SK-N-SH (cell line): Measurements from ENCODE around the gene AWAT2. TPM values are rescaled to one million over a fixed set of nuclear protein-coding genes. Genes with fewer than 3 reads are reported as not detected.

Experiments used
- CTCF ChIA-PET: fragments of 300-600, 350-600 bp; formaldehyde crosslinking; extraction: SDS; loops from one replicate; lab custom pipeline; 2021; lab: Yijun Ruan, JAX
- POLR2A ChIA-PET: fragments of 350-600 bp; sonication (Branson Sonifier 250); formaldehyde crosslinking; extraction: SDS; loops from one replicate; lab custom pipeline; 2020; ENCODE audit warnings: antibody characterized with exemption, inconsistent platforms; lab: Yijun Ruan, JAX
- DNase-seq: peaks from one replicate; pipeline ENCODE4 v3.0.0; 2012
- H2AFZ ChIP-seq: fragments of 200-600 bp; sonication (generic); 2 replicates; pipeline ENCODE4 v1.8.1; 2016; ENCODE audit warnings: antibody characterized with exemption, mild to moderate bottlenecking, low read depth
- H3F3A ChIP-seq: fragments of 200-600 bp; sonication (generic); replicated peaks from 2 replicates; pipeline ENCODE3; 2016; ENCODE audit warnings: antibody characterized with exemption, mild to moderate bottlenecking; ENCODE audit not compliant: insufficient read depth
- H3K27ac ChIP-seq, 2 experiments: fragments of 200-500 bp in 1 of 2; fragments of 200-600 bp in 1 of 2; sonication (Bioruptor generic) in 1 of 2; sonication (generic), shearing (Covaris generic) in 1 of 2; 2 replicates each; pipeline versions ENCODE4 v1.5.1 to v1.6.1; 2014 to 2016; ENCODE audit warnings: low read depth in 2 of 2, inconsistent platforms in 1 of 2, low read length in 1 of 2, mild to moderate bottlenecking in 1 of 2, mixed read lengths in 1 of 2
- H3K27me3 ChIP-seq: fragments of 200-600 bp; sonication (generic), shearing (Covaris generic); 2 replicates; pipeline ENCODE4 v1.6.1; 2016; ENCODE audit warnings: mixed run types; ENCODE audit not compliant: insufficient read depth
- H3K36me3 ChIP-seq, 2 experiments: fragments of 200-500 bp in 1 of 2; fragments of 200-600 bp in 1 of 2; sonication (Bioruptor generic) in 1 of 2; sonication (generic) in 1 of 2; replicated peaks in 1 of 2; 2 replicates each; pipeline versions ENCODE3 to v1.5.1; 2014 to 2016; ENCODE audit warnings: low read length in 1 of 2, mild to moderate bottlenecking in 1 of 2; ENCODE audit not compliant: insufficient read depth in 2 of 2, control insufficient read depth in 1 of 2
- H3K4me1 ChIP-seq, 2 experiments: fragments of 200-500 bp in 1 of 2; fragments of 200-600 bp in 1 of 2; sonication (Bioruptor generic) in 1 of 2; sonication (generic), shearing (Covaris generic) in 1 of 2; 2 replicates each; pipeline versions ENCODE4 v1.5.1 to v1.6.1; 2014 to 2016; ENCODE audit warnings: low read depth in 1 of 2, low read length in 1 of 2, mixed run types in 1 of 2; ENCODE audit not compliant: insufficient read depth in 2 of 2, control insufficient read depth in 1 of 2
- H3K4me2 ChIP-seq: fragments of 200-600 bp; sonication (generic), shearing (Covaris generic); 2 replicates; pipeline ENCODE4 v1.6.1; 2017; ENCODE audit warnings: mixed run types
- H3K4me3 ChIP-seq, 2 experiments: fragments of 200-500 bp in 1 of 2; fragments of 200-600 bp in 1 of 2; sonication (Bioruptor generic) in 1 of 2; sonication (generic), shearing (Covaris generic) in 1 of 2; 2 replicates each; pipeline versions ENCODE4 v1.5.1 to v1.8.1; 2014 to 2016; ENCODE audit warnings: low read depth in 2 of 2, inconsistent platforms in 1 of 2, low read length in 1 of 2, mild to moderate bottlenecking in 1 of 2, mixed read lengths in 1 of 2, moderate library complexity in 1 of 2
- H3K79me2 ChIP-seq: fragments of 200-600 bp; sonication (generic); 2 replicates; pipeline ENCODE4 v1.8.1; 2017; ENCODE audit warnings: mild to moderate bottlenecking; ENCODE audit not compliant: insufficient read depth
- H3K9ac ChIP-seq: fragments of 200-600 bp; sonication (generic); 2 replicates; pipeline ENCODE4 v1.6.1; 2017; ENCODE audit warnings: mixed run types
- H3K9me2 ChIP-seq: fragments of 200-600 bp; sonication (generic); 2 replicates; pipeline ENCODE4 v1.6.1; 2017; ENCODE audit warnings: mixed run types
- H3K9me3 ChIP-seq: fragments of 200-600 bp; sonication (generic); 2 replicates; pipeline ENCODE4 v1.6.1; 2017; ENCODE audit warnings: mixed run types, mild to moderate bottlenecking, moderate library complexity
- H4K20me1 ChIP-seq: fragments of 200-600 bp; sonication (generic); 2 replicates; pipeline ENCODE4 v1.6.1; 2017; ENCODE audit warnings: mild to moderate bottlenecking, mixed run types; ENCODE audit not compliant: insufficient read depth
- CHD2 ChIP-seq: fragments of 150-350 bp; IDR thresholded peaks from 2 replicates; pipeline ENCODE4 v1.6.1; 2018; ENCODE audit warnings: low read length; ENCODE audit not compliant: partially characterized antibody
- ELF1 ChIP-seq: IDR thresholded peaks from 2 replicates; pipeline ENCODE4 v1.4.0; 2012
- FOXJ3 ChIP-seq: sonication (generic); formaldehyde crosslinking; IDR thresholded peaks from 2 replicates; pipeline ENCODE4 v1.5.1; 2020; ENCODE audit warnings: mild to moderate bottlenecking, missing genetic modification reagents
- FOXM1 ChIP-seq: IDR thresholded peaks from 2 replicates; pipeline ENCODE4 v1.4.0; 2012; ENCODE audit warnings: low read depth, mild to moderate bottlenecking
- GABPA ChIP-seq: IDR thresholded peaks from 2 replicates; pipeline ENCODE4 v1.4.0; 2012; ENCODE audit warnings: low read depth, mild to moderate bottlenecking
- JUND ChIP-seq: IDR thresholded peaks from 2 replicates; pipeline ENCODE4 v1.4.0; 2012
- MXI1 ChIP-seq: IDR thresholded peaks from 2 replicates; pipeline ENCODE4 v1.6.1; 2012; ENCODE audit warnings: mild to moderate bottlenecking, low read depth, low read length, improper control_type of control experiment
- NRF1 ChIP-seq: IDR thresholded peaks from 2 replicates; pipeline ENCODE4 v1.6.1; 2012; ENCODE audit warnings: low read depth, mild to moderate bottlenecking, low read length
- POLR2AphosphoS5 ChIP-seq: IDR thresholded peaks from 2 replicates; pipeline ENCODE4 v1.6.1; 2012; ENCODE audit warnings: low read depth, low read length
- RCOR1 ChIP-seq: fragments of 150-350 bp; IDR thresholded peaks from 2 replicates; pipeline ENCODE4 v1.6.1; 2017; ENCODE audit warnings: antibody characterized with exemption, low read length
- RFX5 ChIP-seq: IDR thresholded peaks from 2 replicates; pipeline ENCODE4 v1.6.1; 2012; ENCODE audit warnings: mild to moderate bottlenecking, improper control_type of control experiment, low read length
- TEAD4 ChIP-seq: IDR thresholded peaks from 2 replicates; pipeline ENCODE4 v1.4.0; 2012; ENCODE audit warnings: mild to moderate bottlenecking, borderline replicate concordance; ENCODE audit not compliant: insufficient read depth
- YY1 ChIP-seq: IDR thresholded peaks from 2 replicates; pipeline ENCODE4 v1.4.0; 2012; ENCODE audit warnings: low read depth, mild to moderate bottlenecking
- WGBS: methylation state at CpG from one replicate; pipeline ENCODE4 v1.1.6; 2017; ENCODE audit warnings: low lambda C conversion rate; 5-methylcytosine and 5-hydroxymethylcytosine counted together
- polyA plus RNA-seq, 3 experiments: library from polyadenylated mRNA; depleted of rRNA; stranded (reverse); fragments of >200 nt; gene quantifications; 2 replicates each; pipeline ENCODE4 v1.2.3, GENCODE V29; 2012
- TF ChIP-seq, protein P1 (sequence below): IDR thresholded peaks from 2 replicates; pipeline ENCODE4 v1.4.0; 2012; ENCODE audit warnings: low read depth
- TF ChIP-seq, protein P2 (sequence below): IDR thresholded peaks from 2 replicates; pipeline ENCODE4 v1.4.0; 2012; ENCODE audit warnings: low read depth, borderline replicate concordance
- TF ChIP-seq, protein P3 (sequence below): fragments of 150-350 bp; IDR thresholded peaks from 2 replicates; pipeline ENCODE4 v1.6.1; 2017; ENCODE audit warnings: antibody characterized with exemption, low read length, low read depth, borderline replicate concordance
- TF ChIP-seq, protein P4 (sequence below): fragments of 150-350 bp; IDR thresholded peaks from 2 replicates; pipeline ENCODE4 v1.6.1; 2016; ENCODE audit warnings: mild to moderate bottlenecking, low read depth, low read length
- TF ChIP-seq, protein P5 (sequence below): IDR thresholded peaks from 2 replicates; pipeline ENCODE4 v1.4.0; 2012; ENCODE audit warnings: low read depth, borderline replicate concordance

AWAT2 gene
- polyA plus RNA-seq, 1 of the 3 experiments (the other 2 are of a cell fraction): 0.13 TPM

DNA sequence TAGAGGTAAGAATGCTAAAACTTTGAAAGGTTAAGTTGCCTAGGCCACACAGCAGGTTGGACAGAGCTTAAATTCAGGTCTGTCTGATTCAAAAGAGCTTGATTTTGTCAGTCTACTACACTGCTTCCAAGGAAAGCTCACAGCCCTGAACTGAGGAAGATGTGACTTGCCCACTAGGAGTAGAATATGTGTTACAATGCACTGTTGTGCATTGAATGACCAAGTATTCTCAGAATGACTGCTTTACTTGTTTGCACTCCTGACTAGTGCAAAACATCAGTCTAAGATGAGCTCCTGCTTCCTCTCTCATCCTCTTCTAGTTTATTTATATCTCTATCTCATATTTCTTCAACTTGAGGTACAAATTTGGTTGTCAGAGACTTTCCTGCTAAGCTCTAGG is 56.2 kb downstream of the AWAT2 start:
- Histone ChIP-seq H3K4me1 (no peaks in the 10 kb centered on the region), H3K36me3 (no peaks in the 10 kb centered on the region), H3K4me2 (no peak overlapping the region), H3K79me2 (no peaks in the 10 kb centered on the region), H3K9ac (no peak overlapping the region), H3K9me2 (no peaks in the 10 kb centered on the region), H3K9me3 (no peaks in the 10 kb centered on the region), H3K27me3 (no peaks in the 10 kb centered on the region; the same call in 1 of the 2 replicates), H3K27ac (no peak overlapping the region), H2AFZ (no peak overlapping the region), H4K20me1 (no peaks in the 10 kb centered on the region), H3K4me3 (no peak overlapping the region), H3F3A (no peaks in the 10 kb centered on the region)
- DNase-seq: no peak
- TF ChIP-seq MXI1 (no peak), TEAD4 (no peak), YY1 (no peak), RFX5 (no peak), JUND (no peak), FOXJ3 (no peak), RCOR1 (no peak), FOXM1 (no peak), GABPA (no peak), CHD2 (no peak)
- TF ChIP-seq, protein P1, sequence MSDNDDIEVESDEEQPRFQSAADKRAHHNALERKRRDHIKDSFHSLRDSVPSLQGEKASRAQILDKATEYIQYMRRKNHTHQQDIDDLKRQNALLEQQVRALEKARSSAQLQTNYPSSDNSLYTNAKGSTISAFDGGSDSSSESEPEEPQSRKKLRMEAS: no peak
- TF ChIP-seq, protein P2, sequence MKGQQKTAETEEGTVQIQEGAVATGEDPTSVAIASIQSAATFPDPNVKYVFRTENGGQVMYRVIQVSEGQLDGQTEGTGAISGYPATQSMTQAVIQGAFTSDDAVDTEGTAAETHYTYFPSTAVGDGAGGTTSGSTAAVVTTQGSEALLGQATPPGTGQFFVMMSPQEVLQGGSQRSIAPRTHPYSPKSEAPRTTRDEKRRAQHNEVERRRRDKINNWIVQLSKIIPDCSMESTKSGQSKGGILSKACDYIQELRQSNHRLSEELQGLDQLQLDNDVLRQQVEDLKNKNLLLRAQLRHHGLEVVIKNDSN: no peak
- TF ChIP-seq, protein P3, sequence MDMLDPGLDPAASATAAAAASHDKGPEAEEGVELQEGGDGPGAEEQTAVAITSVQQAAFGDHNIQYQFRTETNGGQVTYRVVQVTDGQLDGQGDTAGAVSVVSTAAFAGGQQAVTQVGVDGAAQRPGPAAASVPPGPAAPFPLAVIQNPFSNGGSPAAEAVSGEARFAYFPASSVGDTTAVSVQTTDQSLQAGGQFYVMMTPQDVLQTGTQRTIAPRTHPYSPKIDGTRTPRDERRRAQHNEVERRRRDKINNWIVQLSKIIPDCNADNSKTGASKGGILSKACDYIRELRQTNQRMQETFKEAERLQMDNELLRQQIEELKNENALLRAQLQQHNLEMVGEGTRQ: no peak
- TF ChIP-seq, protein P4, sequence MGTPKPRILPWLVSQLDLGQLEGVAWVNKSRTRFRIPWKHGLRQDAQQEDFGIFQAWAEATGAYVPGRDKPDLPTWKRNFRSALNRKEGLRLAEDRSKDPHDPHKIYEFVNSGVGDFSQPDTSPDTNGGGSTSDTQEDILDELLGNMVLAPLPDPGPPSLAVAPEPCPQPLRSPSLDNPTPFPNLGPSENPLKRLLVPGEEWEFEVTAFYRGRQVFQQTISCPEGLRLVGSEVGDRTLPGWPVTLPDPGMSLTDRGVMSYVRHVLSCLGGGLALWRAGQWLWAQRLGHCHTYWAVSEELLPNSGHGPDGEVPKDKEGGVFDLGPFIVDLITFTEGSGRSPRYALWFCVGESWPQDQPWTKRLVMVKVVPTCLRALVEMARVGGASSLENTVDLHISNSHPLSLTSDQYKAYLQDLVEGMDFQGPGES: no peak
- ChIA-PET POLR2A (no interaction called here), CTCF (no interaction called here)

DNA sequence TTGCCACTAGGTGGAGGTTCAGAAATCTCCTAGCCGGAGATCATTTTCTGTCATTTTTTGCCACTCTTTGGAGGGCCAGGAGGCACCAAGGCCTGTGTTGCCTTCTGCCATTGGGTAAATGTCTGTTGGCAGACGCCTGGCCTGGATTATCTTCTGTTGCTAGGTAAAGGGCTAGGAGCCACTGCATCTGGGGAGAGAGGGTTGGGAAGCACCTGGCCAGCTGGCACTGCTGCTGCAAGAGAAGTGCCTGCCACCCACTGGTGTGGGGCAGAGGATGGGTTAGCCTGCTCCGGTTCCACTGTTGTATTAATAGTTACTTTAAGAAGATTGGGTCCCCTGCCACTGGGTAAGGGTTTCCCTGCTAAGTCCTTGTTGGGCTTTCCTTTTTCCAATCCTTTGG is 58.1 kb downstream of the AWAT2 start:
- no peak overlapping the region for H3K4me2 ChIP-seq
- no peak overlapping the region for H3K27ac ChIP-seq
- H3K4me1 ChIP-seq: no peaks in the 10 kb centered on the region
- ChIA-PET CTCF (interaction anchor here (0.7 kb wide), 1 partner anchor 249 kb away, joined by 3 read pairs; no protein-coding TSS in a partner anchor), POLR2A (no interaction called here)
- no peaks in the 10 kb centered on the region for H3K79me2 ChIP-seq
- DNase-seq: no peak
- no peak overlapping the region for H3K9ac ChIP-seq
- WGBS: 0% methylated on average over 3 of the region's 3 CpGs
- TF ChIP-seq RCOR1: no peak
- TF ChIP-seq, protein P5, sequence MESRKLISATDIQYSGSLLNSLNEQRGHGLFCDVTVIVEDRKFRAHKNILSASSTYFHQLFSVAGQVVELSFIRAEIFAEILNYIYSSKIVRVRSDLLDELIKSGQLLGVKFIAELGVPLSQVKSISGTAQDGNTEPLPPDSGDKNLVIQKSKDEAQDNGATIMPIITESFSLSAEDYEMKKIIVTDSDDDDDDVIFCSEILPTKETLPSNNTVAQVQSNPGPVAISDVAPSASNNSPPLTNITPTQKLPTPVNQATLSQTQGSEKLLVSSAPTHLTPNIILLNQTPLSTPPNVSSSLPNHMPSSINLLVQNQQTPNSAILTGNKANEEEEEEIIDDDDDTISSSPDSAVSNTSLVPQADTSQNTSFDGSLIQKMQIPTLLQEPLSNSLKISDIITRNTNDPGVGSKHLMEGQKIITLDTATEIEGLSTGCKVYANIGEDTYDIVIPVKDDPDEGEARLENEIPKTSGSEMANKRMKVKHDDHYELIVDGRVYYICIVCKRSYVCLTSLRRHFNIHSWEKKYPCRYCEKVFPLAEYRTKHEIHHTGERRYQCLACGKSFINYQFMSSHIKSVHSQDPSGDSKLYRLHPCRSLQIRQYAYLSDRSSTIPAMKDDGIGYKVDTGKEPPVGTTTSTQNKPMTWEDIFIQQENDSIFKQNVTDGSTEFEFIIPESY: no peak
- TF ChIP-seq NRF1: no peak
- no peak for TF ChIP-seq POLR2AphosphoS5
- TF ChIP-seq, protein P3: no peak
- no peak for TF ChIP-seq ELF1
- no peak overlapping the region for H2AFZ ChIP-seq
- no peaks in the 10 kb centered on the region; the same call in 1 of the 2 replicates for H3K27me3 ChIP-seq
- no peaks in the 10 kb centered on the region for H3K9me2 ChIP-seq
- H3K36me3 ChIP-seq: no peaks in the 10 kb centered on the region
- no peaks in the 10 kb centered on the region for H3K9me3 ChIP-seq
- H3K4me3 ChIP-seq: no peak overlapping the region
- no peaks in the 10 kb centered on the region for H3F3A ChIP-seq
- H4K20me1 ChIP-seq: no peaks in the 10 kb centered on the region
